Measurements from ENCODE around the gene MRPS21. TPM values are rescaled to one million over a fixed set of nuclear protein-coding genes. Genes with fewer than 3 reads are reported as not detected.
A peak's percentile ranks its signal among the peaks of the same experiment; 100 is the strongest.

Gene MRPS21
- total RNA-seq, 4 donors from 2014 or later = 31.4 to 55.5 (median 44.3) TPM

GRCh38 chr1:150283260-150283659 is 10.4 kb upstream of the MRPS21 start:
- Histone ChIP-seq H3K4me1 (peaks cover 0 to 26% (median 9%) of the 10 kb centered on the region in 4 donors), H3K27ac (peak overlapping the region; percentile 50 to 90 (median 88)), H3K9me3 (no peaks in the 10 kb centered on the region), H3K36me3 (peaks cover 0 to 35% (median 0%) of the 10 kb centered on the region in 3 donors), H3K27me3 (no peaks in the 10 kb centered on the region), H3K4me3 (peak overlapping the region in 1 of 4 donors; percentile 68)
- no peak for DNase-seq (ENCODE audit: low spot score in 2 of 2)
- whole genome bisulfite sequencing, 2 donors = 78 to 84% methylated on average over 12 of the region's 12 CpGs
- TF ChIP-seq POLR2A (IDR thresholded peaks at IDR 0.05) = no peak
- no peak for TF ChIP-seq EP300 (IDR thresholded peaks at IDR 0.05)
- no peak for TF ChIP-seq CTCF (IDR thresholded peaks at IDR 0.05)

- H3K36me3 ChIP-seq = peaks cover 0 to 35% (median 0%) of the 10 kb centered on the region in 3 donors
- peaks cover 0 to 8% (median 3%) of the 10 kb centered on the region in 4 donors for H3K4me1 ChIP-seq
- no peaks in the 10 kb centered on the region for H3K9me3 ChIP-seq
- no peak overlapping the region for H3K4me3 ChIP-seq
- H3K27me3 ChIP-seq = no peaks in the 10 kb centered on the region
- H3K27ac ChIP-seq = no peak overlapping the region
- TF ChIP-seq POLR2A (IDR thresholded peaks at IDR 0.05) (no peak), CTCF (IDR thresholded peaks at IDR 0.05) (no peak), EP300 (IDR thresholded peaks at IDR 0.05) (no peak)
- 84 to 85% methylated on average over 1 of the region's 1 CpG for WGBS, 2 donors
- no peak for DNase-seq (ENCODE audit: low spot score in 2 of 2)
These were observed 5.3 kb upstream of the MRPS21 start for GRCh38 chr1:150288382-150288781.

- Histone ChIP-seq H3K27ac (no peak overlapping the region), H3K27me3 (no peaks in the 10 kb centered on the region), H3K4me1 (peaks cover 0 to 9% (median 3%) of the 10 kb centered on the region in 4 donors), H3K36me3 (peaks cover 0 to 35% (median 0%) of the 10 kb centered on the region in 3 donors), H3K4me3 (no peak overlapping the region), H3K9me3 (no peaks in the 10 kb centered on the region)
- no peak for DNase-seq (ENCODE audit: low spot score in 2 of 2)
- 89 to 90% methylated on average over 4 of the region's 4 CpGs for WGBS, 2 donors
- TF ChIP-seq CTCF (IDR thresholded peaks at IDR 0.05) (no peak), POLR2A (IDR thresholded peaks at IDR 0.05) (no peak), EP300 (IDR thresholded peaks at IDR 0.05) (no peak)
These were observed 4.8 kb upstream of the MRPS21 start for GRCh38 chr1:150288822-150289221.

- Histone ChIP-seq H3K4me3 (no peak overlapping the region), H3K4me1 (peaks cover 0 to 25% (median 8%) of the 10 kb centered on the region in 4 donors), H3K27me3 (no peaks in the 10 kb centered on the region), H3K9me3 (no peaks in the 10 kb centered on the region), H3K27ac (no peak overlapping the region), H3K36me3 (peaks cover 0 to 54% (median 0%) of the 10 kb centered on the region in 3 donors)
- WGBS, 2 donors = 89 to 93% methylated on average over 2 of the region's 2 CpGs
- DNase-seq (ENCODE audit: low spot score in 2 of 2) = no peak
- TF ChIP-seq POLR2A (IDR thresholded peaks at IDR 0.05) (no peak), CTCF (IDR thresholded peaks at IDR 0.05) (no peak), EP300 (IDR thresholded peaks at IDR 0.05) (no peak)
These were observed 1.8 kb downstream of the MRPS21 start for GRCh38 chr1:150295476-150295875.

- DNase-seq (ENCODE audit: low spot score in 2 of 2) = no peak
- no peak overlapping the region for H3K4me3 ChIP-seq
- no peaks in the 10 kb centered on the region for H3K9me3 ChIP-seq
- H3K27ac ChIP-seq = no peak overlapping the region
- peaks cover 0 to 9% (median 2%) of the 10 kb centered on the region in 4 donors for H3K4me1 ChIP-seq
- H3K27me3 ChIP-seq = no peaks in the 10 kb centered on the region
- peaks cover 0 to 96% (median 5%) of the 10 kb centered on the region in 3 donors for H3K36me3 ChIP-seq
- WGBS, 2 donors = 91 to 96% methylated on average over 3 of the region's 3 CpGs
- no peak for TF ChIP-seq EP300 (IDR thresholded peaks at IDR 0.05)
- no peak for TF ChIP-seq CTCF (IDR thresholded peaks at IDR 0.05)
- TF ChIP-seq POLR2A (IDR thresholded peaks at IDR 0.05) = no peak
These were observed 6.1 kb downstream of the MRPS21 start for GRCh38 chr1:150299716-150300115.
